SU-DHL-6 (cell line): Measurements from ENCODE around the gene DCAF4.

Source experiments
- H2AFZ ChIP-seq: fragments of 200-600 bp; sonication (generic); 2 replicates; pipeline ENCODE4 v1.6.1; 2014; ENCODE audit warnings: low read depth, mild to moderate bottlenecking, moderate library complexity, mixed read lengths, antibody characterized with exemption, low read length; ENCODE audit not compliant: severe bottlenecking
- H3F3A ChIP-seq: fragments of 200-600 bp; shearing (Covaris generic); 2 replicates; pipeline ENCODE4 v1.6.0; 2016; ENCODE audit warnings: antibody characterized with exemption, mild to moderate bottlenecking; ENCODE audit not compliant: insufficient read depth
- H3K27ac ChIP-seq: fragments of 200-600 bp; sonication (generic); 2 replicates; pipeline ENCODE4 v1.5.1; 2016; ENCODE audit warnings: low read depth, mild to moderate bottlenecking, low read length, moderate library complexity, mixed read lengths
- H3K27me3 ChIP-seq: fragments of 200-600 bp; sonication (generic), shearing (Covaris generic); 2 replicates; pipeline ENCODE4 v1.6.0; 2014; ENCODE audit warnings: mild to moderate bottlenecking, low read length
- H3K36me3 ChIP-seq: fragments of 200-600 bp; sonication (generic); 2 replicates; pipeline ENCODE4 v1.6.1; 2014; ENCODE audit warnings: mild to moderate bottlenecking, low read length, mixed read lengths
- H3K4me2 ChIP-seq: fragments of 300-600, 200-600 bp; shearing (Covaris generic), sonication (generic); 2 replicates; pipeline ENCODE4 v1.6.0; 2014; ENCODE audit warnings: low read length, low read depth, mild to moderate bottlenecking; ENCODE audit not compliant: poor library complexity, severe bottlenecking
- H3K4me3 ChIP-seq: fragments of 200-600 bp; sonication (generic); 2 replicates; pipeline ENCODE4 v1.5.1; 2014; ENCODE audit warnings: antibody characterized with exemption, low read length, mild to moderate bottlenecking, mixed read lengths; ENCODE audit not compliant: insufficient read depth, poor library complexity, severe bottlenecking
- H3K79me2 ChIP-seq: fragments of 200-600 bp; sonication (generic); 2 replicates; pipeline ENCODE4 v1.6.1; 2014; ENCODE audit warnings: mild to moderate bottlenecking, low read length, moderate library complexity; ENCODE audit not compliant: insufficient read depth
- H3K9ac ChIP-seq: fragments of 200-600 bp; sonication (generic); 2 replicates; pipeline ENCODE4 v1.7.0; 2014; ENCODE audit warnings: mild to moderate bottlenecking, low read length
- H3K9me2 ChIP-seq: fragments of 200-600 bp; sonication (generic); replicated peaks from 2 replicates; pipeline ENCODE4 v1.6.1; 2014; ENCODE audit warnings: low read length; ENCODE audit not compliant: insufficient read depth
- H3K9me3 ChIP-seq: fragments of 200-600 bp; sonication (generic); 2 replicates; pipeline ENCODE4 v1.6.1; 2014; ENCODE audit warnings: low read length, mixed read lengths; ENCODE audit not compliant: insufficient read depth
- H4K20me1 ChIP-seq: fragments of 200-600 bp; sonication (generic); 2 replicates; pipeline ENCODE4 v1.6.1; 2014; ENCODE audit warnings: low read depth, mild to moderate bottlenecking, antibody characterized with exemption, low read length, moderate library complexity, mixed read lengths
- EZH2phosphoT487 ChIP-seq: fragments of 200-600 bp; sonication (generic), shearing (Covaris generic); conservative IDR thresholded peaks from 2 replicates; pipeline ENCODE4 v1.6.1; 2018; ENCODE audit warnings: mild to moderate bottlenecking, antibody characterized with exemption, low read length, moderate library complexity, mixed read lengths
- TF ChIP-seq, protein P1 (sequence below): fragments of 200-600 bp; sonication (generic); IDR thresholded peaks from one replicate; pipeline ENCODE4 v1.5.1; 2017; ENCODE audit warnings: antibody characterized with exemption, mild to moderate bottlenecking, low read length, moderate library complexity; ENCODE audit not compliant: insufficient read depth, poor library complexity, severe bottlenecking

DCAF4 gene

DNA sequence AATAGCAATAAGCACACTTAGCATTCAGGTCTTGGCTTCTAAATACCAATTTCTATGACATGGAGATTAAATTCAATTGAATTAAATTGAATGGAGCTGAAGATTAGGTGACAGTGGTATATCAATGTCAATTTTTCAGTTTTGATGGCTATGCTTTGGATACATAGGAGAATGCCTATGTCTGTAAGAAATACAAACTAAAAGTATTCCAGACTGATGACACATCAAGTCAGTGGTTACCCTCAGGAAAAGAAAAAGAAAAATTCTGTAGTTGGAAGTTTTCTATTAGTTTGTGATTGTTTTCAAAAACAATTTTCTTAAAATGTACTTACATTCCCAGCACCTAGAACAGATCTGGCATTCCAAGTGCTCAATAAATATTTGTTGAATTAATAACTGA is 4.9 kb upstream of the DCAF4 start:
- Histone ChIP-seq H3F3A (no peaks in the 10 kb centered on the region), H4K20me1 (no peaks in the 10 kb centered on the region), H3K27ac (no peak overlapping the region), H3K79me2 (no peaks in the 10 kb centered on the region), H3K9me3 (no peaks in the 10 kb centered on the region), H3K4me2 (no peak overlapping the region), H3K9me2 (no peaks in the 10 kb centered on the region), H3K27me3 (no peaks in the 10 kb centered on the region), H3K4me3 (no peak overlapping the region), H2AFZ (no peak overlapping the region), H3K9ac (no peak overlapping the region), H3K36me3 (no peaks in the 10 kb centered on the region)
- TF ChIP-seq, protein P1, sequence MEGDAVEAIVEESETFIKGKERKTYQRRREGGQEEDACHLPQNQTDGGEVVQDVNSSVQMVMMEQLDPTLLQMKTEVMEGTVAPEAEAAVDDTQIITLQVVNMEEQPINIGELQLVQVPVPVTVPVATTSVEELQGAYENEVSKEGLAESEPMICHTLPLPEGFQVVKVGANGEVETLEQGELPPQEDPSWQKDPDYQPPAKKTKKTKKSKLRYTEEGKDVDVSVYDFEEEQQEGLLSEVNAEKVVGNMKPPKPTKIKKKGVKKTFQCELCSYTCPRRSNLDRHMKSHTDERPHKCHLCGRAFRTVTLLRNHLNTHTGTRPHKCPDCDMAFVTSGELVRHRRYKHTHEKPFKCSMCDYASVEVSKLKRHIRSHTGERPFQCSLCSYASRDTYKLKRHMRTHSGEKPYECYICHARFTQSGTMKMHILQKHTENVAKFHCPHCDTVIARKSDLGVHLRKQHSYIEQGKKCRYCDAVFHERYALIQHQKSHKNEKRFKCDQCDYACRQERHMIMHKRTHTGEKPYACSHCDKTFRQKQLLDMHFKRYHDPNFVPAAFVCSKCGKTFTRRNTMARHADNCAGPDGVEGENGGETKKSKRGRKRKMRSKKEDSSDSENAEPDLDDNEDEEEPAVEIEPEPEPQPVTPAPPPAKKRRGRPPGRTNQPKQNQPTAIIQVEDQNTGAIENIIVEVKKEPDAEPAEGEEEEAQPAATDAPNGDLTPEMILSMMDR = no peak
- TF ChIP-seq EZH2phosphoT487 = no peak

DNA sequence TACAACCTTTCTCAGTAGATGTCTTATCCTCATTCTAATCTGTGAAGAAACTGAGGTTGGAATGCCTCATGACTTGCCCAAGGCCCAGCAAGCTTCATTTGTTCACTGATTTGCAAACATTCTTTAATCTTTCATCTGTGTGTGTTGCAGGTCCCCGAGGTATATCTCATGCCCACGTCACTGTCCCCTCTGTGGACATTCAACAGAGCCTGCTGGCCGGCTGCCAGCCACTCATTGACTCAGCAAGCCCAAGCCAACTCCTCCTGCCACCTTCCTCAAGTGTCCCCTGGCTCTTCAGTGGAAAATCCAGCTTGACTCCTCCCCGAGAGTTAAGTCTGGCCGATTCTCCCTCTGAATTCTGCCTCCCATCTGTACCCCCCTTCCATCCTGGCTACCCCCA is 1.9 kb upstream of the DCAF4 start:
- no peak overlapping the region for H3K9ac ChIP-seq
- H3K27ac ChIP-seq = no peak overlapping the region
- H2AFZ ChIP-seq = no peak overlapping the region
- no peak for TF ChIP-seq EZH2phosphoT487
- TF ChIP-seq, protein P1 = no peak
- no peaks in the 10 kb centered on the region for H4K20me1 ChIP-seq
- no peaks in the 10 kb centered on the region for H3K9me2 ChIP-seq
- no peak overlapping the region for H3K4me2 ChIP-seq
- H3K36me3 ChIP-seq = no peaks in the 10 kb centered on the region
- H3K9me3 ChIP-seq = no peaks in the 10 kb centered on the region
- peaks cover 20% of the 10 kb centered on the region for H3K79me2 ChIP-seq
- H3K4me3 ChIP-seq = no peak overlapping the region
- no peaks in the 10 kb centered on the region for H3F3A ChIP-seq
- H3K27me3 ChIP-seq = no peaks in the 10 kb centered on the region

DNA sequence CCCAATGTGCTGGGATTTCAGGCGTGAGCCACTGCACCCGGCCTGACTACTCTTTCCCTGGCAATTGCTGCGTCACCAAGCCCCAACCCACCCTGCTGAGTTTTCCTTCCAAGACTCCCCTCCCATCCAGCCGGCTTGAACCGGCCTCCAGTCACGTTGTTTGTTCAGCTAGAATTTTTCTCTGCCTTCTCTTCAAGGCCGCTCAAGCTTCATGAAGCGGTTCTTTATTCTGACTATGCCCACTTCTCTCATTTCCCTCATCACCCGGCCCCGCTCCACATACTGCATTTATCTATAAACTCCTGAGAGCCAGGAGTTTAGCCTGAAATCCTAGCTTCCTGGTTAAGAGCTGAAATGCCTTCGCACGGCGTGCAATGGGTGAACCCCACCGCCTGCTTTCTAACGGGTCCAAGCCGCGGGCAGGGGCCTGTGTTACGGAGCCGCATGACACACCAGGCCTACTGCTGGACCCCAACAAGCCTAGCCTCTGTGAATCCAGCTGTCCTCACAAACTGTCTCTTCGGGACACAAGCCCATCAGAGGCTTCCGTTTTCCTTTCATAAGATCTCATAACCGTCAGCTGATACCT is 999 bp upstream of the DCAF4 start:
- Histone ChIP-seq H3K27ac (no peak overlapping the region), H2AFZ (peak overlapping the region; percentile 54), H3K4me2 (peak overlapping the region; percentile 56), H3K4me3 (peak overlapping the region; percentile 49), H3K79me2 (peaks cover 29% of the 10 kb centered on the region), H3K9ac (peak overlapping the region; percentile 44), H3K27me3 (no peaks in the 10 kb centered on the region), H3K9me2 (no peaks in the 10 kb centered on the region), H3K36me3 (no peaks in the 10 kb centered on the region), H3K9me3 (no peaks in the 10 kb centered on the region), H3F3A (no peaks in the 10 kb centered on the region), H4K20me1 (no peaks in the 10 kb centered on the region)
- no peak for TF ChIP-seq EZH2phosphoT487
- TF ChIP-seq, protein P1 = no peak
